Measurements from ENCODE around the gene CHST15.

GRCh38 chr10:123966896-123967231, 126.5 kb downstream of the CHST15 start:
- TF ChIP-seq HOXA9 (CRISPR knock-in tag; IDR thresholded peaks at IDR 0.05; ENCODE audit: borderline replicate concordance) (no peak), ZSCAN21 (CRISPR knock-in tag; IDR thresholded peaks at IDR 0.05; ENCODE audit: borderline replicate concordance) (no peak), SIN3A (IDR thresholded peaks at IDR 0.05; ENCODE audit: borderline replicate concordance, low read depth, low read length) (no peak), BRCA1 (CRISPR knock-in tag; IDR thresholded peaks at IDR 0.05) (no peak), MTF2 (CRISPR knock-in tag; IDR thresholded peaks at IDR 0.05; ENCODE audit: borderline replicate concordance) (no peak), EP300 (IDR thresholded peaks at IDR 0.05; ENCODE audit: low read depth in 2 of 2, low read length in 2 of 2) (no peak), EP300 (CRISPR knock-in tag; IDR thresholded peaks at IDR 0.05; ENCODE audit: borderline replicate concordance) (no peak)

Measured in HepG2 (cell line).